Measurements from ENCODE around the gene OVCA2.

The OVCA2 gene

GRCh38 chr17:2033153-2033552 lies 8.7 kb upstream of the OVCA2 start:
- H3K4me3 ChIP-seq (ENCODE audit: low read length): no peak overlapping the region
- no peaks in the 10 kb centered on the region for H3K9me3 ChIP-seq (ENCODE audit: low read length)
- peaks cover 5% of the 10 kb centered on the region for H3K27me3 ChIP-seq (ENCODE audit: insufficient read depth, low read length)
- H2AFZ ChIP-seq (ENCODE audit: low read depth, low read length): no peak overlapping the region
- H3K4me1 ChIP-seq (ENCODE audit: insufficient read depth, low read length): peaks cover 11% of the 10 kb centered on the region
- peaks cover 12% of the 10 kb centered on the region for H3K36me3 ChIP-seq (ENCODE audit: insufficient read depth, low read length)

- Histone ChIP-seq H2AFZ (ENCODE audit: low read depth, low read length) (no peak overlapping the region), H3K27me3 (ENCODE audit: insufficient read depth, low read length) (no peaks in the 10 kb centered on the region)
These were observed 7.7 kb upstream of the OVCA2 start for GRCh38 chr17:2034157-2034556.

GRCh38 chr17:2034806-2035540 lies 6.8 kb upstream of the OVCA2 start:
- H3K9me3 ChIP-seq (ENCODE audit: low read length): no peaks in the 10 kb centered on the region
- H2AFZ ChIP-seq (ENCODE audit: low read depth, low read length): no peak overlapping the region
- peaks cover 11% of the 10 kb centered on the region for H3K4me1 ChIP-seq (ENCODE audit: insufficient read depth, low read length)
- H3K4me3 ChIP-seq (ENCODE audit: low read length): no peak overlapping the region
- no peaks in the 10 kb centered on the region for H3K27me3 ChIP-seq (ENCODE audit: insufficient read depth, low read length)
- peaks cover 12% of the 10 kb centered on the region for H3K36me3 ChIP-seq (ENCODE audit: insufficient read depth, low read length)

More at GRCh38 chr17:2034157-2034556, 7.7 kb upstream of the OVCA2 start:
- no peak overlapping the region for H3K4me3 ChIP-seq (ENCODE audit: low read length)
- peaks cover 11% of the 10 kb centered on the region for H3K4me1 ChIP-seq (ENCODE audit: insufficient read depth, low read length)
- no peaks in the 10 kb centered on the region for H3K9me3 ChIP-seq (ENCODE audit: low read length)
- peaks cover 12% of the 10 kb centered on the region for H3K36me3 ChIP-seq (ENCODE audit: insufficient read depth, low read length)

GRCh38 chr17:2035541-2036488 lies 6.0 kb upstream of the OVCA2 start:
- no peaks in the 10 kb centered on the region for H3K9me3 ChIP-seq (ENCODE audit: low read length)
- no peak overlapping the region for H2AFZ ChIP-seq (ENCODE audit: low read depth, low read length)
- peaks cover 12% of the 10 kb centered on the region for H3K36me3 ChIP-seq (ENCODE audit: insufficient read depth, low read length)
- H3K4me3 ChIP-seq (ENCODE audit: low read length): no peak overlapping the region
- H3K27me3 ChIP-seq (ENCODE audit: insufficient read depth, low read length): no peaks in the 10 kb centered on the region
- H3K4me1 ChIP-seq (ENCODE audit: insufficient read depth, low read length): peaks cover 12% of the 10 kb centered on the region

DNA sequence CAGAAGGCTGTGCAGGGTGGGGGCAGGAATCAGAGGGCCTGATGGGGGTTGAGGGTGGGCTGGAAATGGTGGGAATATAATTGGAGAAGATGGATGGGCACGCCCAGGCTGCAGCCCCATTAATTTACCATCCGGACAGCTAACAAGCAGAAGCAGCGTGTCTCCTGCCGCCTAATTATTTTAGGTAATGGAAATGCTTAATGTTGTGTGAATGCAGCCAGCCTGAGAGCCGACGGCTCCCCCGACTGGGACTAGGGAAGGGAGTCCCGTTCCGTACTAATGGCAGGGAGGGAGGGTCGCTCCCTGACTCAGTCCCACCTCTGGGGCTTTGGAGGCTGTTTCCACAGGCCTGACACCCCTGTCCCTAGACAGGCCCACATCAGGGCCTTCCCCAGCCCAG lies 4.7 kb upstream of the OVCA2 start:
- H3K36me3 ChIP-seq (ENCODE audit: insufficient read depth, low read length): peaks cover 12% of the 10 kb centered on the region
- peaks cover 16% of the 10 kb centered on the region for H3K4me1 ChIP-seq (ENCODE audit: insufficient read depth, low read length)
- H3K4me3 ChIP-seq (ENCODE audit: low read length): no peak overlapping the region
- H3K27me3 ChIP-seq (ENCODE audit: insufficient read depth, low read length): no peaks in the 10 kb centered on the region
- H3K9me3 ChIP-seq (ENCODE audit: low read length): no peaks in the 10 kb centered on the region
- H2AFZ ChIP-seq (ENCODE audit: low read depth, low read length): no peak overlapping the region

DNA sequence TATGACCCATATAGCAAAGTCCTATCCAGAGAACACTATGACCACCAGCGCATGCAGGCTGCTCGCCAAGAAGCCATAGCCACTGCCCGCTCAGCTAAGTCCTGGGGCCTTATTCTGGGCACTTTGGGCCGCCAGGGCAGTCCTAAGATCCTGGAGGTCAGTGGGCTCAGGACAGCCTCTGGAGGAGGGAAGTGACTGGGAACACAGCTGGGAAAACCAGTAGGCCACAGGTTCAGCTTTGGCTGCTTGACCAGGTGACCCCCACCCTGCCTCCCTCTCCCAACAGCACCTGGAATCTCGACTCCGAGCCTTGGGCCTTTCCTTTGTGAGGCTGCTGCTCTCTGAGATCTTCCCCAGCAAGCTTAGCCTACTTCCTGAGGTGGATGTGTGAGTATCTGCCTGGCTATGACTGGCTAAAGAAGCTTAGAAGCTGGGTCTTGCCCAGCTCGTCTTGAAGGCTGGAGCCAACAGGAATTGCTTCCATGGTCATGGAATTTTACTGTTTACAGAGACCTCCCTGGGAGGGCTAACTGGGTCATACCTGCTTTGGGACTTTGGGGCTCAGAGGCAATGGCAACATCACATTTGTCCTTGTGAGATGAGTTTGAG lies 1.5 kb upstream of the OVCA2 start:
- no peak overlapping the region for H2AFZ ChIP-seq (ENCODE audit: low read depth, low read length)
- no peaks in the 10 kb centered on the region for H3K27me3 ChIP-seq (ENCODE audit: insufficient read depth, low read length)
- H3K4me1 ChIP-seq (ENCODE audit: insufficient read depth, low read length): peaks cover 21% of the 10 kb centered on the region
- peaks cover 27% of the 10 kb centered on the region for H3K36me3 ChIP-seq (ENCODE audit: insufficient read depth, low read length)
- H3K4me3 ChIP-seq (ENCODE audit: low read length): no peak overlapping the region
- H3K9me3 ChIP-seq (ENCODE audit: low read length): no peaks in the 10 kb centered on the region

DNA sequence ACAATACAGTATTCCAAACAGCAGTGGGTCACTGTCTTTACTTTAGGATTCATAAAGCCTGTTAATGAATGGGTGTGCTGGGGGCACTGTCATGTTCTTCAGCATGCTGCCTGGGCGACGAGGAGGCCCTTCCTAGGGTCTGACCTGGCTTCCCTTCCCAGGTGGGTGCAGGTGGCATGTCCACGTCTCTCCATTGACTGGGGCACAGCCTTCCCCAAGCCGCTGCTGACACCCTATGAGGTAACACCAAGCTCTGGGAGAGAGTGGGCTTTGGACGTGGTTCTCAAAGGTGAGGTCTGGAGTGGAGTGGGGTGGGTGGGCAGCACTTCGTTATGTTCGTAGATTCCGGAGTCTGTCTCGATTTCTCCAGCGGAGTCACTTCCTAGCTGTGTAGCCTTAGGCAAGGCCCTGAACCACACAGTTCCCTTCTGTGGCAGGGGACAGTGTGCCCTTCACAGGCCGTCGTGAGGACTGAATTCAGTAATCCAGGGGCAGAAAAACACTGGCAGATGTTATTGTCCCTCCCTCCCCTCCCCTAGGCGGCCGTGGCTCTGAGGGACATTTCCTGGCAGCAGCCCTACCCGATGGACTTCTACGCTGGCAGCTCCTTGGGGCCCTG lies 771 bp upstream of the OVCA2 start:
- Histone ChIP-seq H3K4me1 (ENCODE audit: insufficient read depth, low read length) (peaks cover 21% of the 10 kb centered on the region), H2AFZ (ENCODE audit: low read depth, low read length) (peak overlapping the region; percentile 70), H3K27me3 (ENCODE audit: insufficient read depth, low read length) (no peaks in the 10 kb centered on the region), H3K36me3 (ENCODE audit: insufficient read depth, low read length) (peaks cover 27% of the 10 kb centered on the region), H3K9me3 (ENCODE audit: low read length) (no peaks in the 10 kb centered on the region), H3K4me3 (ENCODE audit: low read length) (peak overlapping the region; percentile 95)

DNA sequence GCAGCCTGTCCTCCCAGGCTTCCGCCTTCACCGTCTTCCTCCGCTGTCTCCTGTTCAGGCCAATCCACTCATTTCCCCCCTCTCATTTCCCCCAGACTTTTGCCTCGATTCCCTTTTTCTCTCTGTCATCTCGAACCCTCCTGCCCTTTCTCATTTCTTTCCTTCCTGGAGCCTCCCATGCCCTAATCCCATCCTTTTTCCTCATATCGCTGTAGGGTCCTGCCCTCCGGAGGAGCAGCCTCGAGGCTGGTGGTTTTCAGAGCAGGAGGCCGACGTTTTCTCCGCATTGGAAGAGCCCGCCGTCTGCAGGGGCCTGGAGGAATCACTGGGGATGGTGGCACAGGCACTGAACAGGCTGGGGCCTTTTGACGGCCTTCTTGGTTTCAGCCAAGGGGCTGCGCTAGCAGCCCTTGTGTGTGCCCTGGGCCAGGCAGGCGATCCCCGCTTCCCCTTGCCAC lies 597 bp downstream of the OVCA2 start:
- peak overlapping the region; percentile 95 for H3K4me3 ChIP-seq (ENCODE audit: low read length)
- H3K9me3 ChIP-seq (ENCODE audit: low read length): no peaks in the 10 kb centered on the region

GRCh38 chr17:2042933-2043332 lies 1.1 kb downstream of the OVCA2 start:
- Histone ChIP-seq H3K4me3 (ENCODE audit: low read length) (peak overlapping the region; percentile 95), H3K9me3 (ENCODE audit: low read length) (no peaks in the 10 kb centered on the region), H3K4me1 (ENCODE audit: insufficient read depth, low read length) (peaks cover 23% of the 10 kb centered on the region), H2AFZ (ENCODE audit: low read depth, low read length) (no peak overlapping the region), H3K27me3 (ENCODE audit: insufficient read depth, low read length) (no peaks in the 10 kb centered on the region), H3K36me3 (ENCODE audit: insufficient read depth, low read length) (peaks cover 17% of the 10 kb centered on the region)

More for the DNA sequence above, 597 bp downstream of the OVCA2 start:
- Histone ChIP-seq H3K36me3 (ENCODE audit: insufficient read depth, low read length) (peaks cover 21% of the 10 kb centered on the region), H2AFZ (ENCODE audit: low read depth, low read length) (peak overlapping the region; percentile 9), H3K4me1 (ENCODE audit: insufficient read depth, low read length) (peaks cover 21% of the 10 kb centered on the region), H3K27me3 (ENCODE audit: insufficient read depth, low read length) (no peaks in the 10 kb centered on the region)

DNA sequence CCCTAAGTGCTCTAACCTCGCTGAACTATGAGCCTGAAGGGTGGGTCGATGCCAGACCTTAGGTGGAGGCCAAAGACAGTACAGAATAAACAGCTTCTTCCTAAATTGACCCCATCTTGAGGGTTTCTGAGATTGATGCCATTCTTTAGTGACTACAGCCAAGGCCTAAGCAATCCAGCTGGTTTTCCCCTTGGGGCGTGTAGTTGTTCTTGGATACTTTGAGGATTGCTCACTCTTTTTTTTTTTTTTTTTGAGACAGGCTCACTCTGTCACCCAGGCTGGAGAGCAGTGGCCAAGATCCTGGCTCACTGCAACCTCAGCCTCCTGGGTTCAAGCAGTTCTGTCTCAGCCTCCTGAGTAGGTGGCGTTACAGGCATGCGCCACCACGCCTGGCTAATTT lies 2.0 kb downstream of the OVCA2 start:
- no peak overlapping the region for H2AFZ ChIP-seq (ENCODE audit: low read depth, low read length)
- peaks cover 29% of the 10 kb centered on the region for H3K4me1 ChIP-seq (ENCODE audit: insufficient read depth, low read length)
- H3K4me3 ChIP-seq (ENCODE audit: low read length): no peak overlapping the region
- H3K27me3 ChIP-seq (ENCODE audit: insufficient read depth, low read length): no peaks in the 10 kb centered on the region
- peaks cover 17% of the 10 kb centered on the region for H3K36me3 ChIP-seq (ENCODE audit: insufficient read depth, low read length)
- H3K9me3 ChIP-seq (ENCODE audit: low read length): no peaks in the 10 kb centered on the region

DNA sequence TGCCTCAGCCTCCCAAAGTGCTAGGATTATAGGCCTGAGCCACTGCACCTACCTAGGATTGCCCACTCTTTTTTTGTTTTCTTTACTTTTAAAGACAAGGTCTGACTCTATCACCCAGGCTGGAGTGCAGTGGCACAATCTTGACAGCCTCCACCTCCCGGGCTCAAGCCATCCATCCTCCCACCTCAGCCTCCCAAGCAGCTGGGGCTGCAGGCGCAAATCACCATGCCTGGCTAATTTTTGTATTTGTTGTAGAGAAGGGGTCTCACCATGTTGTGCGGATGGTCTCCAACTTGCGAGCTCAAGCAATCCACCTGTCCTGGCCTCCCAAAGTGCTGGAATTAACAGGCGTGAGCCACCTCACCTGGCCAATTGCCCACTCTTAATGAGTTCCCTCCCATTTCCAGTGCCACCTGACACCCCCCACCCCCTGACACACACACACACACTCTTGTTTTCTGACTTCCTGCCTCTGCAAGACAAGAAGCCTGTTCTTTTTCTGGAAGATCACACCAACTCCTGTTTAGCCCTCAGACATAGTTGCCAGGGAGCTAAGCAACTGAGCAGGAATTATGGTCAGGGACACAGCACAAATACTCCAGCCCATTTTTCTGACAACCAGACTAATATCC lies 2.6 kb downstream of the OVCA2 start:
- H3K4me1 ChIP-seq (ENCODE audit: insufficient read depth, low read length): peaks cover 35% of the 10 kb centered on the region
- no peaks in the 10 kb centered on the region for H3K27me3 ChIP-seq (ENCODE audit: insufficient read depth, low read length)
- H2AFZ ChIP-seq (ENCODE audit: low read depth, low read length): no peak overlapping the region
- no peak overlapping the region for H3K4me3 ChIP-seq (ENCODE audit: low read length)
- H3K36me3 ChIP-seq (ENCODE audit: insufficient read depth, low read length): peaks cover 17% of the 10 kb centered on the region
- no peaks in the 10 kb centered on the region for H3K9me3 ChIP-seq (ENCODE audit: low read length)

DNA sequence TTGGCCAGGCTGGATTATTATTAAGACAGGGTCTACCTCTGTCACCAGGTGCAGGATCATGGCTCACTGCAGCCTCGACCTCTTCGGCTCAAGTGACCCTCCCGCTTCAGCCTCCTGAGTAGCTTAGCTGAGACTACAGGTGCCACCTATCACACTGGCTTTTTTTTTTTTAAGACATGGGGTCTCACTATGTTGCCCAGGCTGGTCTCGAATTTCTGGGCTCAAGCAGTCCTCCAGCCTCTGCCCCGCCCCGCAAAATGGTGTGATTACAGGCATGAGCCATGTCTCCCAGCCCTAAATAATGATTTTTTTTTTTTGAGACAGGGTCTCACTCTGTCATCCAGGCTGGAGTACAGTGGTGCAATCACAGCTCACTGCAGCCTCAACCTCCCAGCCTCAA lies 5.8 kb downstream of the OVCA2 start:
- H3K4me1 ChIP-seq (ENCODE audit: insufficient read depth, low read length): peaks cover 28% of the 10 kb centered on the region
- no peak overlapping the region for H2AFZ ChIP-seq (ENCODE audit: low read depth, low read length)
- H3K36me3 ChIP-seq (ENCODE audit: insufficient read depth, low read length): peaks cover 17% of the 10 kb centered on the region
- H3K9me3 ChIP-seq (ENCODE audit: low read length): no peaks in the 10 kb centered on the region
- H3K4me3 ChIP-seq (ENCODE audit: low read length): no peak overlapping the region
- no peaks in the 10 kb centered on the region for H3K27me3 ChIP-seq (ENCODE audit: insufficient read depth, low read length)
